Tibial nerve (tissue), 4 donors: ENCODE measurements around the gene ACBD7. TPM values are rescaled to one million over a fixed set of nuclear protein-coding genes. Genes with fewer than 3 reads are reported as not detected.

Experiments
- DNase-seq, 2 donors: peaks; one replicate each; pipeline ENCODE4 v3.0.0-alpha.2; 2019; ENCODE audit warnings: low spot score in 2 of 2
- H3K27ac ChIP-seq, 4 donors: fragments of 200-600 bp; sonication (generic) in 3 of 4; one replicate each; pipeline ENCODE4 v1.5.1; 2017 to 2019; ENCODE audit warnings: mild to moderate bottlenecking in 1 of 4
- H3K27me3 ChIP-seq, 2 donors: fragments of 200-600 bp; sonication (generic) in 1 of 2; one replicate each; pipeline versions ENCODE4 v1.5.1 to v1.6.0; 2017 to 2019
- H3K36me3 ChIP-seq, 3 donors: fragments of 200-600 bp; sonication (generic); one replicate each; pipeline ENCODE4 v1.5.1; 2018 to 2019
- H3K4me1 ChIP-seq, 4 donors: fragments of 200-600 bp; sonication (generic) in 3 of 4; one replicate each; pipeline ENCODE4 v1.5.1; 2017 to 2019
- H3K4me3 ChIP-seq, 4 donors: fragments of 200-600 bp; sonication (generic) in 3 of 4; one replicate each; pipeline ENCODE4 v1.5.1; 2017 to 2019; ENCODE audit warnings: mild to moderate bottlenecking in 1 of 4, moderate library complexity in 1 of 4
- H3K9me3 ChIP-seq, 4 donors: fragments of 200-600 bp; sonication (generic) in 3 of 4; one replicate each; pipeline ENCODE4 v1.5.1; 2017 to 2019
- CTCF ChIP-seq, 5 experiments: fragments of 200-600 bp in 3 of 5; fragments of 450-650 bp in 2 of 5; sonication (generic) in 3 of 5; IDR thresholded peaks; one replicate each; pipeline ENCODE4 v1.5.1; 2016 to 2019; ENCODE audit warnings: antibody characterized with exemption in 5 of 5, mild to moderate bottlenecking in 3 of 5, moderate library complexity in 2 of 5
- EP300 ChIP-seq, 2 donors: sonication (generic); formaldehyde crosslinking; IDR thresholded peaks; one replicate each; pipeline ENCODE4 v1.6.1; 2017; ENCODE audit warnings: antibody characterized with exemption in 2 of 2, mild to moderate bottlenecking in 1 of 2
- POLR2A ChIP-seq, 2 donors: fragments of 450-650 bp; IDR thresholded peaks; one replicate each; pipeline ENCODE4 v1.6.1; 2017; ENCODE audit warnings: antibody characterized with exemption in 2 of 2, mild to moderate bottlenecking in 2 of 2, moderate library complexity in 2 of 2
- WGBS, 2 donors: methylation state at CpG; one replicate each; pipeline ENCODE4 v1.1.5; 2018; 5-methylcytosine and 5-hydroxymethylcytosine counted together
- total RNA-seq, 4 donors: library from RNA; depleted of rRNA; stranded (reverse); fragments of >200 nt; gene quantifications; one replicate each; pipeline ENCODE4 v1.1.0, GENCODE V29; 2016

Gene ACBD7
- total RNA-seq, 4 donors from 2014 or later = 1.5 to 12.0 (median 7.4) TPM

GRCh38 chr10:15096661-15097010 lies 8.1 kb upstream of the ACBD7 start:
- H3K4me3 ChIP-seq = peak overlapping the region; percentile 66 to 99 (median 72)
- peaks cover 0 to 34% (median 12%) of the 10 kb centered on the region in 4 donors for H3K4me1 ChIP-seq
- no peaks in the 10 kb centered on the region for H3K27me3 ChIP-seq
- peak overlapping the region; percentile 81 to 99 (median 97) for H3K27ac ChIP-seq
- TF ChIP-seq CTCF (IDR thresholded peaks at IDR 0.05) (no peak), POLR2A (IDR thresholded peaks at IDR 0.05) (no peak), EP300 (IDR thresholded peaks at IDR 0.05) (no peak)
- WGBS, 2 donors = 1% methylated on average over 11 of the region's 11 CpGs
- H3K9me3 ChIP-seq = no peaks in the 10 kb centered on the region
- peaks cover 0 to 4% (median 0%) of the 10 kb centered on the region in 3 donors for H3K36me3 ChIP-seq
- DNase-seq = no peak

- Histone ChIP-seq H3K9me3 (no peaks in the 10 kb centered on the region), H3K27ac (no peak overlapping the region), H3K4me3 (no peak overlapping the region), H3K4me1 (peaks cover 0 to 20% (median 2%) of the 10 kb centered on the region in 4 donors), H3K27me3 (no peaks in the 10 kb centered on the region), H3K36me3 (no peaks in the 10 kb centered on the region)
- TF ChIP-seq EP300 (IDR thresholded peaks at IDR 0.05) (no peak), CTCF (IDR thresholded peaks at IDR 0.05) (no peak), POLR2A (IDR thresholded peaks at IDR 0.05) (no peak)
- WGBS, 2 donors = 84 to 93% methylated on average over 16 of the region's 16 CpGs
- no peak for DNase-seq
Observed at GRCh38 chr10:15092855-15093408, 4.4 kb upstream of the ACBD7 start.

- TF ChIP-seq EP300 (IDR thresholded peaks at IDR 0.05) (no peak), CTCF (IDR thresholded peaks at IDR 0.05) (no peak), POLR2A (IDR thresholded peaks at IDR 0.05) (no peak)
- 77 to 88% methylated on average over 5 of the region's 5 CpGs for WGBS, 2 donors
- DNase-seq = no peak
- H3K27me3 ChIP-seq = no peaks in the 10 kb centered on the region
- no peaks in the 10 kb centered on the region for H3K36me3 ChIP-seq
- peaks cover 0 to 14% (median 1%) of the 10 kb centered on the region in 4 donors for H3K4me1 ChIP-seq
- no peak overlapping the region for H3K4me3 ChIP-seq
- H3K9me3 ChIP-seq = no peaks in the 10 kb centered on the region
- H3K27ac ChIP-seq = no peak overlapping the region
Observed at GRCh38 chr10:15091418-15091817, 2.8 kb upstream of the ACBD7 start.

GRCh38 chr10:15084502-15084922 lies 4.1 kb downstream of the ACBD7 start:
- TF ChIP-seq EP300 (IDR thresholded peaks at IDR 0.05) = peak; percentile 31 to 38
- peak in 1 of 2 donors; percentile 13 for TF ChIP-seq POLR2A (IDR thresholded peaks at IDR 0.05)
- TF ChIP-seq CTCF (IDR thresholded peaks at IDR 0.05) = peak in 1 of 5 experiments; percentile 17
- Histone ChIP-seq H3K4me3 (peak overlapping the region; percentile 25 to 54 (median 32)), H3K27me3 (no peaks in the 10 kb centered on the region), H3K27ac (peak overlapping the region; percentile 15 to 79 (median 48)), H3K9me3 (no peaks in the 10 kb centered on the region), H3K4me1 (peaks cover 0 to 26% (median 1%) of the 10 kb centered on the region in 4 donors), H3K36me3 (no peaks in the 10 kb centered on the region)
- DNase-seq = peak in 1 of 2 donors; percentile 18
- 13 to 20% methylated on average over 7 of the region's 7 CpGs for WGBS, 2 donors

GRCh38 chr10:15083674-15084501 lies 4.7 kb downstream of the ACBD7 start:
- Histone ChIP-seq H3K4me1 (peaks cover 0 to 24% (median 1%) of the 10 kb centered on the region in 4 donors), H3K9me3 (no peaks in the 10 kb centered on the region), H3K4me3 (peak overlapping the region; percentile 25 to 54 (median 32)), H3K27me3 (no peaks in the 10 kb centered on the region), H3K27ac (peak overlapping the region; percentile 15 to 79 (median 48)), H3K36me3 (no peaks in the 10 kb centered on the region)
- WGBS, 2 donors = 60 to 63% methylated on average over 18 of the region's 18 CpGs
- no peak for DNase-seq
- no peak for TF ChIP-seq POLR2A (IDR thresholded peaks at IDR 0.05)
- TF ChIP-seq CTCF (IDR thresholded peaks at IDR 0.05) = peak in 1 of 5 experiments; percentile 24
